Prostate gland (tissue), 2 donors: ENCODE results near the gene MSMO1. TPM values are rescaled to one million over a fixed set of nuclear protein-coding genes. Genes with fewer than 3 reads are reported as not detected.
A peak's percentile ranks its signal among the peaks of the same experiment; 100 is the strongest.

ENCODE experiments used
- DNase-seq: peaks from one replicate; pipeline ENCODE4 v3.0.0-alpha.2; 2019; ENCODE audit warnings: low spot score
- H3K27ac ChIP-seq, 2 donors: fragments of 200-600 bp; sonication (generic); 2 replicates each; pipeline ENCODE4 v1.5.1; 2017 to 2019
- H3K27me3 ChIP-seq: fragments of 200-600 bp; sonication (generic); replicated peaks from 2 replicates; pipeline ENCODE4 v1.5.1; 2019; ENCODE audit not compliant: insufficient read depth
- H3K36me3 ChIP-seq, 2 donors: fragments of 200-600 bp; sonication (generic); 1 replicate in 1 of 2; 2 replicates in 1 of 2; pipeline versions ENCODE4 v1.5.1 to v1.8.1; 2017 to 2019
- H3K4me1 ChIP-seq: fragments of 200-600 bp; sonication (generic); replicated peaks from 2 replicates; pipeline ENCODE4 v1.5.1; 2019
- H3K4me3 ChIP-seq, 2 donors: fragments of 200-600 bp; sonication (generic); 2 replicates each; pipeline ENCODE4 v1.5.1; 2017 to 2019
- H3K9me3 ChIP-seq: fragments of 200-600 bp; sonication (generic); 2 replicates; pipeline ENCODE4 v1.5.1; 2017
- POLR2A ChIP-seq: fragments of 450-650 bp; IDR thresholded peaks from one replicate; pipeline ENCODE4 v1.6.1; 2016; ENCODE audit warnings: antibody characterized with exemption, mild to moderate bottlenecking
- POLR2AphosphoS5 ChIP-seq: sonication (generic); formaldehyde crosslinking; IDR thresholded peaks from one replicate; pipeline ENCODE4 v1.6.1; 2017; ENCODE audit warnings: antibody characterized with exemption
- WGBS: methylation state at CpG from one replicate; pipeline ENCODE4 v1.1.5; 2018; 5-methylcytosine and 5-hydroxymethylcytosine counted together
- intact Hi-C: fragments of 100-400 bp; cut with DNase I; formaldehyde crosslinking; loops from one replicate; pipeline ENCODE4 v1.14.2; 2022
- total RNA-seq, 2 donors: library from RNA; depleted of rRNA; stranded (reverse); fragments of >200 nt; gene quantifications; one replicate each; pipeline ENCODE4 v1.1.0, GENCODE V29; 2016
- TF ChIP-seq, protein P1 (sequence below), 4 experiments: fragments of 200-600 bp in 2 of 4; fragments of 450-650 bp in 2 of 4; sonication (generic) in 2 of 4; IDR thresholded peaks; 1 replicate in 3 of 4; 2 replicates in 1 of 4; pipeline ENCODE4 v1.5.1; 2016 to 2019; ENCODE audit warnings: antibody characterized with exemption in 4 of 4, mild to moderate bottlenecking in 2 of 4, moderate library complexity in 2 of 4

The MSMO1 gene
- total RNA-seq, 2 donors from 2014 or later, result 45.0 to 76.9 TPM

DNA sequence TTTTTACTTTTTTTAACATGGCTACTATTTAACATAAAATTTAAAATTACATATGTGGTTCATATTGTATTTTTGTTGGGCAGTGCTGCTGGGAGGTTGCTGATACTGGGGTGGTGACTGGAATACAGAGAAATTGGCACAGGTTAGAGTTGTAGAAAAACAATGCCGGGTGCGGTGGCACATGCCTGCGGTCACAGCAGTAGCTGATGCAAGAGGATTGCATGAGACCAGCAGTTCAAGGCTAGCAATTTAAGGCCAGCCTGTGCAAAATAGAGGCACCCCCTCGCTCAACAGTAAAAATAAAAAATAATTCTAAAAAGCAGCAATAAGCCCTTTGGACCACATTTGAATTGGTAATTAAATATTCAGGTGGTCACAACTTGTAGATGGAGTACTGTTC lies 39.6 kb downstream of the MSMO1 start:
- Histone ChIP-seq H3K27me3 (no peaks in the 10 kb centered on the region), H3K27ac (no peak overlapping the region), H3K36me3 (no peaks in the 10 kb centered on the region), H3K4me3 (no peak overlapping the region), H3K4me1 (no peaks in the 10 kb centered on the region), H3K9me3 (no peaks in the 10 kb centered on the region)
- 87% methylated on average over 4 of the region's 4 CpGs for WGBS
- no peak for DNase-seq
- intact Hi-C loops, result no loop called here
- TF ChIP-seq POLR2A, result no peak
- TF ChIP-seq, protein P1, sequence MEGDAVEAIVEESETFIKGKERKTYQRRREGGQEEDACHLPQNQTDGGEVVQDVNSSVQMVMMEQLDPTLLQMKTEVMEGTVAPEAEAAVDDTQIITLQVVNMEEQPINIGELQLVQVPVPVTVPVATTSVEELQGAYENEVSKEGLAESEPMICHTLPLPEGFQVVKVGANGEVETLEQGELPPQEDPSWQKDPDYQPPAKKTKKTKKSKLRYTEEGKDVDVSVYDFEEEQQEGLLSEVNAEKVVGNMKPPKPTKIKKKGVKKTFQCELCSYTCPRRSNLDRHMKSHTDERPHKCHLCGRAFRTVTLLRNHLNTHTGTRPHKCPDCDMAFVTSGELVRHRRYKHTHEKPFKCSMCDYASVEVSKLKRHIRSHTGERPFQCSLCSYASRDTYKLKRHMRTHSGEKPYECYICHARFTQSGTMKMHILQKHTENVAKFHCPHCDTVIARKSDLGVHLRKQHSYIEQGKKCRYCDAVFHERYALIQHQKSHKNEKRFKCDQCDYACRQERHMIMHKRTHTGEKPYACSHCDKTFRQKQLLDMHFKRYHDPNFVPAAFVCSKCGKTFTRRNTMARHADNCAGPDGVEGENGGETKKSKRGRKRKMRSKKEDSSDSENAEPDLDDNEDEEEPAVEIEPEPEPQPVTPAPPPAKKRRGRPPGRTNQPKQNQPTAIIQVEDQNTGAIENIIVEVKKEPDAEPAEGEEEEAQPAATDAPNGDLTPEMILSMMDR (IDR thresholded peaks at IDR 0.05), result no peak
- no peak for TF ChIP-seq POLR2AphosphoS5

DNA sequence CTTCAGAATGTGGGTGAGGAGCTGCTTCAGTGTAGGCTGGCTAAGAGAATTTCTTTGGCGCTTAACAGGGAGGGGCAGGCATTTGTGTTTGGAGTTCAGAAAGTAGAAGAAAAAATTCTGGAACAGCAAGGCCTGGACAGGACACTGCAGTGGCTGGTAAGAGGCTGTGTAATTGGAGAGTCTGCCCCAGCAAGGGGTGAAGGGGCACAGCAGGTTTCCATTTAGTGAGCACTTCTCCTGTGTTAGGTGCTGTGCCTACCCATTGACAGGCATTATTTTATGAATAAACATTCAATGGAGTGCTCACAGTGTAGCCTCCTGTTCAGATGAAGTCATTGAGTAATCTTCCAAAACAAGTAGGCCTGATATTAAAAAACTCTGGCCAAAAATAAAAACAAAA lies 40.6 kb downstream of the MSMO1 start:
- Histone ChIP-seq H3K4me3 (no peak overlapping the region), H3K9me3 (no peaks in the 10 kb centered on the region), H3K27ac (no peak overlapping the region), H3K36me3 (no peaks in the 10 kb centered on the region), H3K27me3 (no peaks in the 10 kb centered on the region), H3K4me1 (no peaks in the 10 kb centered on the region)
- intact Hi-C loops, result no loop called here
- DNase-seq, result no peak
- no peak for TF ChIP-seq POLR2A
- TF ChIP-seq, protein P1 (IDR thresholded peaks at IDR 0.05), result no peak
- no peak for TF ChIP-seq POLR2AphosphoS5
- WGBS, result 67% methylated on average over 1 of the region's 1 CpG

DNA sequence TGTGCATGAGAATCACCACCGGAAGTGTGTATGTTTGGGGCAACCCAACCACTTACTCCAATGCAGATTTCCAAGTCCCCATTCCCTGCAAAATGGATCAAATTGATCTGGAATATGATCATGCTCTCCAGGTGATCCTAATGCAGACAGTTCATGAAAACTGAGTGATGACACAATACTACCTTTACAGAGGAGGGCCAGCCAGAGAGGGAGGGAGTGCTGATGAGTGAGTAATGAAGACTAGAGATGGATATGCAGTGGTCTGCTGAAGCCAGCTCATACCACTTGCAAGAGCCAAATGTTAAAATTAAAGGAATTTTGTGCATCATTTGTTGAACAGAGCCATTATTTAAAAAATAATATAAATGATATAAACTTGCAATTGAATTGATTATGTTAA lies 41.1 kb downstream of the MSMO1 start:
- H3K9me3 ChIP-seq, result no peaks in the 10 kb centered on the region
- 88% methylated on average over 1 of the region's 1 CpG for WGBS
- H3K4me3 ChIP-seq, result no peak overlapping the region
- no peak for TF ChIP-seq POLR2AphosphoS5
- no peak for TF ChIP-seq POLR2A
- TF ChIP-seq, protein P1 (IDR thresholded peaks at IDR 0.05), result no peak
- H3K36me3 ChIP-seq, result no peaks in the 10 kb centered on the region
- no peak for DNase-seq
- H3K27me3 ChIP-seq, result no peaks in the 10 kb centered on the region
- intact Hi-C loops, result no loop called here
- H3K27ac ChIP-seq, result no peak overlapping the region
- no peaks in the 10 kb centered on the region for H3K4me1 ChIP-seq

DNA sequence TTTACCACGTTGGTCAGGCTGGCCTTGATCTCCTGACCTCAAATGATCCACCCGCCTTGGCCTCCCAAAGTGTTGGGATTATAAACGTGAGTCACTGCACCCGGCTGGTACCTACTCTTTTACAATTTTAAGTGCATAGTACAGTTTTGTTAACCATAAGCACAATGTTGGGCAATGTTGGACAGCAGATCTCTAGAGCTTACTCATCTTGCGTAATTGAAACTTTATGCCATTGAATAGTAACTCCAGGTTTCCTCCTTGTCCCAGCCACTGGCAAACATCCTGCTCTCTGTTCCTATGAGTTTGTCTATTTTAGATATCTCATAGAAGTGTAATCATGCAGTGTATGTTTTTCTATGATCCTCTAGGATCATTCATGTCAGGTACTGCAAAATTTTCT lies 42.1 kb downstream of the MSMO1 start:
- 71% methylated on average over 5 of the region's 5 CpGs for WGBS
- H3K9me3 ChIP-seq, result no peaks in the 10 kb centered on the region
- TF ChIP-seq POLR2A (no peak), POLR2AphosphoS5 (peak; percentile 72)
- TF ChIP-seq, protein P1 (IDR thresholded peaks at IDR 0.05), result no peak
- peak; percentile 50 for DNase-seq
- intact Hi-C loops, result no loop called here
- H3K36me3 ChIP-seq, result no peaks in the 10 kb centered on the region
- H3K4me3 ChIP-seq, result no peak overlapping the region
- no peak overlapping the region for H3K27ac ChIP-seq
- H3K27me3 ChIP-seq, result no peaks in the 10 kb centered on the region
- no peaks in the 10 kb centered on the region for H3K4me1 ChIP-seq

DNA sequence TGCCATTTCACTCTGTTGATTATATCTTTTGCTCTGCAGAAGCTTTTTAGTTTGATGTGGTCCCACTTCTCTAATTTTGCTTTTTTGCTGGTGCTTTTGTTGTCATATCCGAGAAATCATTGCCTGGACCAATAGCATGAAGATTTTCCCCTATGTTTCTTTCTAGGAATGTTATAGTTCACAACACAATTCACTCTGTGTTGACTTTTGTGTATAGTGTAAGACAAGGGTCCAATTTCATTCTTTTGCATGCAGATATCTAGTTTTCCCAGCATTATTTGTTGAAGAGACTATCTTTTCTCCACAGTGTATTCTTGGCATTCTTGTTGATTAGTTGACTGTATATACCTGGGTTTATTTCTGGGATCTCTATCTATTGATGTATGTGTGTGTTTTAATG lies 43.1 kb downstream of the MSMO1 start:
- H3K27ac ChIP-seq, result no peak overlapping the region
- no peaks in the 10 kb centered on the region for H3K27me3 ChIP-seq
- H3K4me1 ChIP-seq, result no peaks in the 10 kb centered on the region
- no peak for DNase-seq
- no peaks in the 10 kb centered on the region for H3K9me3 ChIP-seq
- no peak overlapping the region for H3K4me3 ChIP-seq
- intact Hi-C loops, result loop anchor here (10.0 kb wide), 1 partner anchor 94 kb away; no protein-coding TSS in a partner anchor
- WGBS, result 98% methylated on average over 1 of the region's 1 CpG
- H3K36me3 ChIP-seq, result no peaks in the 10 kb centered on the region
- TF ChIP-seq, protein P1 (IDR thresholded peaks at IDR 0.05), result no peak
- TF ChIP-seq POLR2A, result no peak
- TF ChIP-seq POLR2AphosphoS5, result no peak
